ACC112 (cell line): ENCODE data around the gene SLAMF1.

Experiments
- H2AFZ ChIP-seq: fragments of 200-600 bp; sonication (generic); one replicate; pipeline ENCODE4 v1.6.0; 2017; ENCODE audit warnings: antibody characterized with exemption, low read length; ENCODE audit not compliant: unreplicated experiment
- H3K27ac ChIP-seq: fragments of 200-600 bp; sonication (generic); 2 replicates; pipeline ENCODE4 v1.5.1; 2014; ENCODE audit warnings: low read depth, mild to moderate bottlenecking, antibody characterized with exemption, low read length, moderate library complexity
- H3K27me3 ChIP-seq: fragments of 200-600 bp; sonication (generic); 2 replicates; pipeline ENCODE4 v1.6.1; 2014; ENCODE audit warnings: mild to moderate bottlenecking, antibody characterized with exemption, low read length, moderate library complexity, mixed read lengths; ENCODE audit not compliant: insufficient read depth
- H3K36me3 ChIP-seq: fragments of 200-600 bp; sonication (generic); 2 replicates; pipeline ENCODE4 v1.6.1; 2016; ENCODE audit warnings: mild to moderate bottlenecking, antibody characterized with exemption, low read length, moderate library complexity, mixed read lengths; ENCODE audit not compliant: insufficient read depth
- H3K4me1 ChIP-seq: fragments of 200-600 bp; sonication (generic); one replicate; pipeline ENCODE4 v1.6.1; 2016; ENCODE audit warnings: low read length, mixed read lengths; ENCODE audit not compliant: insufficient read depth, unreplicated experiment, control insufficient read depth
- H3K4me3 ChIP-seq: fragments of 200-600 bp; sonication (generic); 2 replicates; pipeline ENCODE4 v1.5.1; 2014; ENCODE audit warnings: mild to moderate bottlenecking, low read depth, low read length
- H3K79me2 ChIP-seq: fragments of 200-600 bp; sonication (generic); one replicate; pipeline ENCODE4 v1.6.0; 2016; ENCODE audit warnings: low read length; ENCODE audit not compliant: control insufficient read depth, unreplicated experiment, insufficient read depth

The SLAMF1 gene

DNA sequence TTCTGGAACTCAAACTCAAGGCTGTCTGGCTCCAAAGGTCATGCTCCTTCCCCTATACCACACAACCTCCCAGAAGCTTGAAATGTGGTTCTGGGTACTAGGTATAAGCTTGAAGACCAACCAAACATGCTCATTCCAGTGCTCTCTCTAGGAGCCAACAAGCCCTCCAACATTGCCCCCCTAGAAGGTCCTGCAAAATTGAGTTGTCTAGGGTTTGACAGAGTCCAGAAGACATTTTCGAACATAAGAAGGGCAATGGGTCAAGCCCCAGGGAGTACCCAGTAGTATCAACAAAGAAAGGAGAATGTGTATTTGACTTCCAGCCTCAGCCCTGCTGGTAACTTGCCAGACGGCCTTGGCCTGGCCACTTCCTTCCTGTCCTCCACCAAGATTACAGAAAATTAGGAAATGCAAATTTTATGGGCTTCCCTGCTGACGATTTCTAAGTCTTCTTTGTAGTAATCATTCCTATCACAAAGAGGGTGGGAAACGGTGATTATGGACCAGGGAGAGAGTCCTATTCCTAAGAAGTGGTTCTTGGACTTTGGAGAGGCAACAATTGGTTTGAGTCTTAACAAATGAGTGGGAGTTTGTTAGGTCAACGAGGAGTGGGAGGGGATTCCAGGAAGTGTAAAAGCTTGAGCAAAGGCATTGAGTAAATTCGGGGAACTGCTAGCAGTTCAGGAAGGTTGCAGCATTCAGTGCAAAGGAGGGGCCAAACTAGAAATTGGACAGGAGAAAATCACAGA is 18.7 kb upstream of the SLAMF1 start:
- H3K4me3 ChIP-seq, result no peak overlapping the region
- H2AFZ ChIP-seq, result no peak overlapping the region
- H3K79me2 ChIP-seq, result no peaks in the 10 kb centered on the region
- 0 out of 2 replicates have a peak, but pooled peaks cover 5% of the 10 kb centered on the region for H3K27me3 ChIP-seq
- H3K27ac ChIP-seq, result no peak overlapping the region
- no peaks in the 10 kb centered on the region for H3K36me3 ChIP-seq
- no peaks in the 10 kb centered on the region for H3K4me1 ChIP-seq

DNA sequence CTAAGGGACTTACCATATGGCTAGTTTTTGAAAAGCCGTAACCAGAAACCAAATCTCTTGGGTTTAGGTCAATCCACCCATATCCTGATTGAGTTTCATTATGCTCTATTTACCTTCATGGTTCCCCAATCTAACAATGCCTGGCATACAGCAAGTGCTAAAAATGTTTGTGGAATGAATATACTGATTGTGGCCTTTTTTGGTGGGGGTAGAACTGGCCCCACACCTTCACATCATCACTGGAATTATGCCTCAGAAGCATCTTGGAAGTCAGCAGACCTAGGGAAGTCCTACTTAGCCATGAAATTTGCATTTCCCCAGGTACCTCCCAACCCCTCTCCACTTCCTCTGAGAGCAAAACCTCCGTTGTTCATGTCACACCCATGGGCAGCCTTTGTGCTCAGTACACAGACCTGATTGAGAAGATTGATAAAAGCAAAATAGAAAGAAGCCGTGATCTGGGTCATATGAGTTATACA is 17.8 kb upstream of the SLAMF1 start:
- H3K4me3 ChIP-seq, result no peak overlapping the region
- no peak overlapping the region for H2AFZ ChIP-seq
- no peaks in the 10 kb centered on the region for H3K79me2 ChIP-seq
- no peaks in the 10 kb centered on the region for H3K4me1 ChIP-seq
- no peak overlapping the region for H3K27ac ChIP-seq
- H3K27me3 ChIP-seq, result 0 out of 2 replicates have a peak, but pooled peaks cover 3% of the 10 kb centered on the region
- H3K36me3 ChIP-seq, result no peaks in the 10 kb centered on the region

DNA sequence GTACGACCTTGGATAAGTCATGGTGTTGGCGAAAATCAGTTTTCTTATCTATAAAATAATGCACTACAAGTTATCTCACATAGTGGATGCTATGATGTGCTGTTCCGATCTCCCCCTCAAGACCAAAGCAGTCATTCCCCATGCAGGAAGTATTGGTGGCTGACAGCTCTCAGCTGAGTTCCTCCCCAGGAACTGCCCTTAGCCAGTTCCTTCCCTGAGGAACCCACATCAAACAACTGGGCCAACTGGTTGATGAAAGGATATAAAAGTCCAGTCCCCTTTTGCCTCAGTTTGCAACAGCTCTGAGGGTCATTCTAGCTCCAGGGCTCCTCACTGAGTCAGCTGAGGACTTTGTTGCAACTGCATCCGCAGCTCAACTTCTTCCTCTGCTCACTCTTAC is 16.1 kb upstream of the SLAMF1 start:
- Histone ChIP-seq H3K79me2 (no peaks in the 10 kb centered on the region), H3K4me1 (no peaks in the 10 kb centered on the region), H3K27ac (no peak overlapping the region), H2AFZ (no peak overlapping the region), H3K4me3 (no peak overlapping the region), H3K27me3 (0 out of 2 replicates have a peak, but pooled peaks cover 3% of the 10 kb centered on the region), H3K36me3 (no peaks in the 10 kb centered on the region)

DNA sequence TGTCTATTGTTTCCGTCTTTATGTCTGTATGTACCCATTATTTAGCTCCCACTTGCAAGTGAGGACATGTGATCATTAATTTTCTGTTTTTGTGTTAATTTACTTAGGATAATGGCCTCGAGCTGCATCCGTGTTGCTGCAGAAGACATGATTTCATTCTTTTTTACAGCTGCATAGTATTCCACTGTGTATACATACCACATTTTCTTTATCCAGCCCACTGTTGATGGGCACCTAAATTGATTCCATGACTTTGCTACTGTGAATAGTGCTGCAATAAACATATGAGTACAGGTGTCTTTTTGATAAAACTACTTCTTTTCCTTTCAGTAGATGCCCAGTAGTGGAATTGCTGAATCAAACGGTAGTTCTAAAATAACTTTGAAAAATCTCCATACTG is 12.7 kb upstream of the SLAMF1 start:
- no peaks in the 10 kb centered on the region for H3K79me2 ChIP-seq

DNA sequence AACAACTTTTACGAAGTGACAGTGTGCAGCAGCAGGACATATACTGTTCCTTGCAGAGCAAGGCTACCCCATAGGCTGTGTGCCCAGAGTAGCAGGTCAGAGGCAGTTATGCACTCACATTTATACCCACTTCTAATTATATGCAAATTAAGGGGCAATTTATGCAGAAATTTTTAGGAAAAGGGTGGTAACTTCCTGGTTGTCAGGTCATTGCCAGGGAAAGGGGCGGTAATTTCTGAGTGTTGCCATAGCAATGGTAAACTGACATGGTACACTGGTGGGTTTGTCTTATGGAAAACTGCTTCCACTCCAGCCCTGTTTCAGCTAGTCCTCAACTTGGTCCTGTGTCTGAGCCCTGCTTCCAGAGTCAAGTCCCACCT is 12.0 kb upstream of the SLAMF1 start:
- Histone ChIP-seq H3K79me2 (no peaks in the 10 kb centered on the region), H3K4me1 (no peaks in the 10 kb centered on the region), H3K27me3 (no peaks in the 10 kb centered on the region; the same call in 1 of the 2 replicates), H3K4me3 (no peak overlapping the region), H3K27ac (no peak overlapping the region), H3K36me3 (no peaks in the 10 kb centered on the region), H2AFZ (no peak overlapping the region)

More for the DNA sequence above, 12.7 kb upstream of the SLAMF1 start:
- H2AFZ ChIP-seq, result no peak overlapping the region
- H3K4me3 ChIP-seq, result no peak overlapping the region
- no peak overlapping the region for H3K27ac ChIP-seq
- H3K36me3 ChIP-seq, result no peaks in the 10 kb centered on the region
- H3K4me1 ChIP-seq, result no peaks in the 10 kb centered on the region
- H3K27me3 ChIP-seq, result no peaks in the 10 kb centered on the region

DNA sequence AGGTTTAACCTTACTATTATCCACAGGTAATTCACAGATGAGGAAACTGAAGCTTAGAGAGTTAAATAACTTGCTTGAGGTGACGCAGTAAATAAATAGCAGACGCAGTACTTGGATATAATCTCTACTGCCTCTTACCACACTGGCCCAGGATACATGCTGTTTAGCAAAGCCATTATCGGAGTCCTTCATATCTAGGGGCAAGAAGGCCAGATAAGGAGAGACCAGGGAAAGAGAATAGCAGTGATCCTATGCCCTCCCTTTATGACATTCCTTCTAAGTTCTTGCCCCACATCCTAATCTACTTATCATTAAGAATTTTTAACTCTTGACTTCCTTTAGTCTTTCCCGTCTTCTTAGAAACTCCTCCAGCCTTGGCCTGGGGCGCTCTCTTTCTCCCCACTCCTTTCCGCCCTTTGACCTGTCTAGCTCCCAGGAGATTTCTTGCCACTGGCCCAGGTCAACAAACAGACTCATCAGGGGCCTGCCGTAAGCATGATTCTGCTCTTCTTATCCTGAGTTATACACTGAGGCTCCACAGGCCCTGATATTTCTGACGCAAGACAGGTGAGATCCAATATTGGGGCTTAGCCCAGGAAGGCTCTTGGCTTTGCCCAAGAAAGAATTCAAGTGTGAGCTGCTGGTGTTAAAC is 11.4 kb upstream of the SLAMF1 start:
- H3K36me3 ChIP-seq, result no peaks in the 10 kb centered on the region
- no peak overlapping the region for H3K4me3 ChIP-seq
- H3K27me3 ChIP-seq, result no peaks in the 10 kb centered on the region; the same call in 1 of the 2 replicates
- H3K27ac ChIP-seq, result no peak overlapping the region
- no peaks in the 10 kb centered on the region for H3K79me2 ChIP-seq
- H3K4me1 ChIP-seq, result no peaks in the 10 kb centered on the region
- no peak overlapping the region for H2AFZ ChIP-seq

DNA sequence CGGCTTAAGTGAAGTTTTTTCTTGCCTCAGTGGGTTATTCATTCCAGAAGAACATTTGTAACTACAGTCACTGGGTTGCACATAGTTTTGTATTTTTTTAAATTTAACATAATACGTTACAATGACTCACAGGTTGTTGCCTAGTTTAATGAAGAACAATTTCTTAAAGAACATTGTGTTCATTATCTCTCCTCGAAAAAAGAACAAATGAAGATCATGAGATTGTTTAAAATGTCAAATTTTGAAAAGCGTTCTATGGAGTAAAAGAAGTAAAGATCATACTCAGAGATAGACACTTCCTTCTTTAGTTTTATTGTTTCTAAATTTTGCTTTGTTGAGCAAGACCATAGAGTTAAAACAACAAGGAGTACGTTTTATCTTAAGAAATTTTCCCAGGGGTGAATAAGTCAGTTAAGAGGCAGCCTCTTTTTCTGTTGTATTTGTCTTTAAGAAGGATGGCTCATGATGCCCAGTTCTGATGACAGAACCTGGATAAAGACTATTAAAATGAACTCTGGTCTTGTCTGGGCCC is 10.5 kb upstream of the SLAMF1 start:
- Histone ChIP-seq H3K79me2 (no peaks in the 10 kb centered on the region), H3K4me3 (no peak overlapping the region), H3K27ac (peak overlapping the region; percentile 28), H3K27me3 (no peaks in the 10 kb centered on the region; the same call in 1 of the 2 replicates), H3K4me1 (no peaks in the 10 kb centered on the region), H2AFZ (no peak overlapping the region), H3K36me3 (no peaks in the 10 kb centered on the region)

DNA sequence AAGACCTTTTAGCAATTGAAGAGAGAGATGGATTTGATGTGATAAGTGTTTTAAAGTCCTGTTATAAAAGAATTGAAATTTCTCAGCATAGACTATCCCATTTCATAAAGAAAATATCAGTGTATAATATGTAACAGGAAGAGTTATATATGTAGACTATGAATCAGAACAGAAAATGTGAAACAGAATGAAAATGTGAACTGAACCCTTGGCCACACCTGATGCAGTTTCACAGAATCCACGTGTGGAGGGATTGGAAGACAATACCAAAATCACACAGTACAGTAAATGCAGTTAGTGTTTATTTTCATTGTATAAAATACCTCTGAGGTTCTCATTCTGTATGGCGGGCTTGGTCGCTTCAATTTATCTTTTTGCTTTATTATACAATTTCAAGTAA is 9.9 kb upstream of the SLAMF1 start:
- Histone ChIP-seq H3K27ac (no peak overlapping the region), H3K4me1 (no peaks in the 10 kb centered on the region)

DNA sequence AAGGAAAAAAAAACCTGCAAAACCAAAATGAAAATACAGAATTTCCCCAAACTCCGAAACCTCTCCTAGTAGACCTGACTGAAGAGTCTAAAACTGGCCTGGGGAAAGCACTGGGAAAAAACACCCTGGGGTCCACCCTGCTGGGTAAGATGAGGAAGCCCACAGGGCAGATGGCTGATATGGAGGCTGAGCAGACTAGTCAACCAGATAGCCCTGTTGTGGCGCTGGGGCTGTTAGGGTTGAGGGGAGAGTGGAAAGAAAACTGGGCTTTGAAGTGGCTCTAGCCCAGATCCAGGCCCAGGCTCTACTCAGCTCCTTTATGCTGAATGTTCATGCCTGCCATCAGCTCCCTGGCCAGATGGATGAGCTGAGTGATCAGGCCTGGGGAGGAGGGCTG is 6.8 kb upstream of the SLAMF1 start:
- Histone ChIP-seq H3K4me1 (no peaks in the 10 kb centered on the region), H3K79me2 (no peaks in the 10 kb centered on the region), H3K27me3 (peaks cover 4% of the 10 kb centered on the region; the same call in 1 of the 2 replicates), H3K36me3 (no peaks in the 10 kb centered on the region), H3K4me3 (no peak overlapping the region), H2AFZ (no peak overlapping the region), H3K27ac (no peak overlapping the region)

More for the DNA sequence above, 9.9 kb upstream of the SLAMF1 start:
- no peak overlapping the region for H3K4me3 ChIP-seq
- no peaks in the 10 kb centered on the region; the same call in 1 of the 2 replicates for H3K27me3 ChIP-seq
- H2AFZ ChIP-seq, result no peak overlapping the region
- no peaks in the 10 kb centered on the region for H3K36me3 ChIP-seq
- H3K79me2 ChIP-seq, result no peaks in the 10 kb centered on the region

DNA sequence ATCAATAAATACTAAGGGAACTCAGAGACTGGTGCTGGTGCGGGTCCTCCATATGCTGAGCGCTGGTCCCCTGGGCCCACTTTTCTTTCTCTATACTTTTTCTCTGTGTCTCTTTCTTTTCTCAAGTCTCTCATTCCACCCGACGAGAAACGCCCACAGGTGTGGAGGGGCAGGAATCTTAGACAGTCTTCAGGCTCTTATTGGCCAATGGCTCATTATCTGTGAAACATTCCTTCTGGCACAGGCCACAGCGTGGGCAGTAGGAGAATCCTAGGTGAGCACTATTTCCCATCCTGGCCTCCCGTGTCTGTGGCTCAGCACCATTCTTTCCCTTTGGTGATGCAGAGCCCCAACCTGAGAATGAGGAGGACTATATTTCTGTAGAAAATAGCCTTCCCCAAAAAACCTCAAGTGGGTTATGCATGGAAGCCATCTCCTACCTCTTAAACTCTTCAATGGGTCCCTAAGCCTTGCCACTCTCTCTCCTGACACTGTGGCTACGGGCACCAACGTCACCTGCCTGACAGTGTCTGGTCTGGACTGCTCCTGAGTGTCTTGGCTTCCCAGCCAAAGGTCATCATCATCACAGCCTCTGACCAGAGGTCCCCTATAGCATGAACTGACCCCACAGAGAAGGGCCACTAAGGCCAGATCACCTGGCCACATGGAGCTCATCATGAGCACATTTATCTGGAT is 6.2 kb upstream of the SLAMF1 start:
- H3K36me3 ChIP-seq, result no peaks in the 10 kb centered on the region
- H3K79me2 ChIP-seq, result no peaks in the 10 kb centered on the region
- no peak overlapping the region for H3K27ac ChIP-seq
- H3K27me3 ChIP-seq, result peaks cover 4% of the 10 kb centered on the region; the same call in 1 of the 2 replicates
- H3K4me1 ChIP-seq, result no peaks in the 10 kb centered on the region
- H3K4me3 ChIP-seq, result no peak overlapping the region
- no peak overlapping the region for H2AFZ ChIP-seq
